Mesothelial cell of epicardium (in vitro differentiated cells): Measurements from ENCODE around the gene ABCD3. TPM values are rescaled to one million over a fixed set of nuclear protein-coding genes. Genes with fewer than 3 reads are reported as not detected.
"Not testable (repeated sequence)": the region's sequence is repeated elsewhere in the genome, so short reads cannot be mapped to it uniquely, and the experiment has no call there.

Experiments used
- DNase-seq, 2 experiments: peaks; one replicate each; pipeline ENCODE4 v3.0.0; 2021; ENCODE audit warnings: low spot score in 2 of 2; ENCODE audit not compliant: unreplicated experiment in 2 of 2
- H3K27ac Mint-ChIP-seq: 2 replicates; pipeline ENCODE4 v1.8.0; 2021; ENCODE audit warnings: mixed read lengths
- H3K27me3 Mint-ChIP-seq: 2 replicates; pipeline ENCODE4 v1.8.0; 2021; ENCODE audit warnings: low read depth, mixed read lengths
- H3K36me3 Mint-ChIP-seq: 2 replicates; pipeline ENCODE4 v1.8.0; 2021; ENCODE audit warnings: mixed read lengths
- H3K4me1 Mint-ChIP-seq: 2 replicates; pipeline ENCODE4 v1.8.0; 2021; ENCODE audit warnings: mixed read lengths
- H3K4me3 Mint-ChIP-seq: 2 replicates; pipeline ENCODE4 v1.8.0; 2021; ENCODE audit warnings: mild to moderate bottlenecking, moderate library complexity, mixed read lengths
- H3K9me3 Mint-ChIP-seq: 2 replicates; pipeline ENCODE4 v1.8.0; 2021; ENCODE audit warnings: mixed read lengths
- total RNA-seq: library from RNA; stranded (reverse); gene quantifications from 3 replicates; pipeline ENCODE4 v1.2.1, GENCODE V29; 2021
- TF ChIP-seq, protein P1 (sequence below): fragments of 200-600 bp; sonication (generic); IDR thresholded peaks from one replicate; pipeline ENCODE4 v1.5.0; 2021; ENCODE audit warnings: antibody characterized with exemption; ENCODE audit not compliant: unreplicated experiment

The ABCD3 gene
- total RNA-seq, 1 donor from 2014 or later = 38.2 TPM

- H3K4me3 Mint-ChIP-seq = no peak overlapping the region
- H3K27me3 Mint-ChIP-seq = no peaks in the 10 kb centered on the region
- no peaks in the 10 kb centered on the region for H3K36me3 Mint-ChIP-seq
- H3K4me1 Mint-ChIP-seq = peaks cover 32% of the 10 kb centered on the region
- no peak overlapping the region for H3K27ac Mint-ChIP-seq
- no peaks in the 10 kb centered on the region for H3K9me3 Mint-ChIP-seq
- DNase-seq = no peak
- TF ChIP-seq, protein P1, sequence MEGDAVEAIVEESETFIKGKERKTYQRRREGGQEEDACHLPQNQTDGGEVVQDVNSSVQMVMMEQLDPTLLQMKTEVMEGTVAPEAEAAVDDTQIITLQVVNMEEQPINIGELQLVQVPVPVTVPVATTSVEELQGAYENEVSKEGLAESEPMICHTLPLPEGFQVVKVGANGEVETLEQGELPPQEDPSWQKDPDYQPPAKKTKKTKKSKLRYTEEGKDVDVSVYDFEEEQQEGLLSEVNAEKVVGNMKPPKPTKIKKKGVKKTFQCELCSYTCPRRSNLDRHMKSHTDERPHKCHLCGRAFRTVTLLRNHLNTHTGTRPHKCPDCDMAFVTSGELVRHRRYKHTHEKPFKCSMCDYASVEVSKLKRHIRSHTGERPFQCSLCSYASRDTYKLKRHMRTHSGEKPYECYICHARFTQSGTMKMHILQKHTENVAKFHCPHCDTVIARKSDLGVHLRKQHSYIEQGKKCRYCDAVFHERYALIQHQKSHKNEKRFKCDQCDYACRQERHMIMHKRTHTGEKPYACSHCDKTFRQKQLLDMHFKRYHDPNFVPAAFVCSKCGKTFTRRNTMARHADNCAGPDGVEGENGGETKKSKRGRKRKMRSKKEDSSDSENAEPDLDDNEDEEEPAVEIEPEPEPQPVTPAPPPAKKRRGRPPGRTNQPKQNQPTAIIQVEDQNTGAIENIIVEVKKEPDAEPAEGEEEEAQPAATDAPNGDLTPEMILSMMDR = no peak
Observed at GRCh38 chr1:94417728-94417977, 536 bp upstream of the ABCD3 start.

- DNase-seq = no peak
- no peak overlapping the region for H3K4me3 Mint-ChIP-seq
- no peaks in the 10 kb centered on the region for H3K9me3 Mint-ChIP-seq
- TF ChIP-seq, protein P1 = no peak
- peaks cover 40% of the 10 kb centered on the region for H3K4me1 Mint-ChIP-seq
- no peaks in the 10 kb centered on the region for H3K27me3 Mint-ChIP-seq
- H3K27ac Mint-ChIP-seq = peak overlapping the region; percentile 69
- no peaks in the 10 kb centered on the region for H3K36me3 Mint-ChIP-seq
Observed at GRCh38 chr1:94418664-94419655, 771 bp downstream of the ABCD3 start.

DNA sequence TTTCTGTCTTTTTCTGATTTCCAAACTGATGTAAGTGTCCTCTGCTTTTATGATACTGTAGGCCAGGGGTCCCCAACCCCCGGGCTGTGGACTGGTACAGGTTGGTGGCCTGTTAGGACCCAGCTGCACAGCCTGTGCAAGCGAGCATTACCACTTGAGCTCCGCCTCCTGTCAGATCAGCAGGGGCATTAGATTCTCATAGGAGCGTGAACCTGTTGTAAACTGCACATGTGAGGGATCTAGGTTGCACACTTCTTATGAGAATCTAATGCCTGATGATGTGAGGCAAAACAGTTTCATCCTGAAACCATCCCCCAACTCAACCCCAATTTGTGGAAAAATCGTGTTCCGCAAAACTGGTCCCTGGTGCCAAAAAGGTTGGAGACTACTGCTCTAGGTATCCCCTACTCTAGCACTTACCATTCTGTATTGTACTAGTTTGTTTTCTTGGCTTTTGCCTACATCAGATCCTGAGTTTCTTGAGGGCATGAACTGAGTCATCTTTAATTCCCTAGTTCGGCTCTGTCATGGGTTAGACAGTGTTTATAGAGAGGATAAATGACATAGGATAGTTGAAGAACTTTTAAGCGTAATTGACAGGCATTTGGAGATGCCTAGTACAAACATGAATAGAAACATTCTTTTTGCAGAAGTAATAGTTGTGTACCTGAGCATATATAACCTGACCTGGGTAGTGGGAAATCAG is 4.1 kb downstream of the ABCD3 start:
- no peak overlapping the region for H3K4me3 Mint-ChIP-seq

DNA sequence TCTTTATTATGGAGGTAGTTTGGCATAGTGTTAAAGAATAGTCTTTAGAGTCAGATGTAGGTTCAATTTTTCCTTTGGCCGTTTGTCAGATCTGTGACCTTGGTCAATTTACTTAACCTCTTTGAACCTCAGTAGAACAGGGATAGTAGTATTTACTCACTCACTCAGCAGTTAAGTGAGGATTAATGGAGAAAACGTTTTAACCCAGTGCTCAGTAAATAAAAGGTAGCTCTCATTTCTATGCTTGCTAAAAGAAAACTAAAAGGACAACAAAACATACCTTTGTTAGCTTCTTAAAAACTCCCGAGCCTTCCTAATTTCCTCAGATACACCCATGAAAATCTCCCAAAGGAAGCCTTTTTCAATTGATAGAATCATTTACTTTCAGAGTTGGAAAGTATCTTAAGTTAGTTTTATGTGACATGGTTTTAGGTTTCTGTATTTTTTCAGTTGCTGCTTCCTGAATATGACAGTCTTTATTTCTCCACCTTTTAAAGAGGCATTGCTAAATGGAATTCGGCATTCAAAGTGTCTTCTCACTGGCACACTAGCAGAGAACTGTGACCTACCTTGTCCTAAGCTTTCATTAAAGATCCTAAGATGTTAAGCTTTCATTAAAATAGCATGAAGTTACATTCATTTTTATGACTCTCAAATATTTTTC is 7.8 kb downstream of the ABCD3 start:
- peak overlapping the region; percentile 64 for H3K27ac Mint-ChIP-seq
- peaks cover 39% of the 10 kb centered on the region for H3K4me1 Mint-ChIP-seq
- DNase-seq = no peak
- TF ChIP-seq, protein P1 = no peak
- H3K36me3 Mint-ChIP-seq = peaks cover 13% of the 10 kb centered on the region
- peaks cover 10% of the 10 kb centered on the region for H3K9me3 Mint-ChIP-seq
- no peak overlapping the region for H3K4me3 Mint-ChIP-seq
- H3K27me3 Mint-ChIP-seq = no peaks in the 10 kb centered on the region

More for the DNA sequence above, 4.1 kb downstream of the ABCD3 start:
- Mint-ChIP-seq H3K27me3 (no peaks in the 10 kb centered on the region), H3K9me3 (no peaks in the 10 kb centered on the region), H3K36me3 (no peaks in the 10 kb centered on the region), H3K27ac (no peak overlapping the region), H3K4me1 (peaks cover 56% of the 10 kb centered on the region)
- TF ChIP-seq, protein P1 = no peak
- DNase-seq = no peak

DNA sequence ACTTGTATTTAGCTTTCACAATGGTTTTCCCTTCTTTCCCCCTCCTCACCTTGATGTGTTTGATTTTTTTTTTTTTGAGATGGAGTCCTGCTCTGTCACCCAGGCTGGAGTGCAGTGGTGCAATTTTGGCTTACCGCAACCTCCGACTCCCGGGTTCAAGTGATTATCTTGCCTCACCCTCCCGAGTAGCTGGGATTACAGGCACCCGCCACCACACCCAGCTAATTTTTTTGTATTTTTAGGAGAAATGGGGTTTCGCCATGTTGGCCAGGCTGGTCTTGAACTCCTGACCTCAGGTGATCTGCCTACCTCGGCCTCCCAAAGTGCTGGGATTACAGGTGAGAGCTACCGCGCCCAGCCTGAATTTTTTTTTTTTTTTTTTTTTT is 8.3 kb downstream of the ABCD3 start:
- not testable (repeated sequence) for H3K27me3 Mint-ChIP-seq, DNase-seq, H3K4me3 Mint-ChIP-seq
- Mint-ChIP-seq H3K27ac (peak overlapping the region; percentile 64), H3K36me3 (peaks cover 13% of the 10 kb centered on the region), H3K9me3 (peaks cover 10% of the 10 kb centered on the region), H3K4me1 (peaks cover 36% of the 10 kb centered on the region)
